ENCODE results near the gene PCDH15. TPM values are rescaled to one million over a fixed set of nuclear protein-coding genes. Genes with fewer than 3 reads are reported as not detected.

The PCDH15 gene
- total RNA-seq, 1 experiment from 2014 or later = 0.61 TPM

- Histone ChIP-seq H3K27me3 (ENCODE audit: insufficient read depth, low read length) (no peaks in the 10 kb centered on the region), H2BK12ac (ENCODE audit: insufficient read length, low read depth, low read length) (no peak overlapping the region), H4K8ac (replicated peaks; ENCODE audit: insufficient read length, low read depth, low read length) (no peak overlapping the region), H2BK20ac (ENCODE audit: low read depth, low read length, poor library complexity, severe bottlenecking) (no peak overlapping the region), H2BK15ac (ENCODE audit: low read depth, low read length) (no peak overlapping the region), H3K27ac (ENCODE audit: insufficient read length, low read depth, low read length) (no peak overlapping the region), H3K4me2 (ENCODE audit: insufficient read depth, insufficient read length, low read length) (no peak overlapping the region), H3K9ac (ENCODE audit: extremely low read depth, insufficient read length, low read length) (no peak overlapping the region), H3K79me1 (ENCODE audit: insufficient read depth, low read depth, low read length, poor library complexity, severe bottlenecking) (no peaks in the 10 kb centered on the region), H4K5ac (ENCODE audit: insufficient read length, low read depth, low read length) (no peak overlapping the region), H3K56ac (ENCODE audit: insufficient read length, low read depth, low read length) (no peak overlapping the region), H3K23ac (ENCODE audit: insufficient read length, low read depth, low read length) (no peak overlapping the region), H2BK5ac (ENCODE audit: insufficient read length, low read length) (no peak overlapping the region), H3T11ph (ENCODE audit: low read length) (no peak overlapping the region), H3K4ac (ENCODE audit: low read depth, low read length) (no peak overlapping the region), H4K91ac (ENCODE audit: insufficient read length, low read depth, low read length) (no peak overlapping the region), H2AFZ (ENCODE audit: low read length) (no peak overlapping the region), H3K23me2 (ENCODE audit: insufficient read length, low read depth, low read length, poor library complexity, severe bottlenecking) (no peaks in the 10 kb centered on the region), H3K79me2 (ENCODE audit: insufficient read depth, low read length) (no peaks in the 10 kb centered on the region), H3K4me1 (ENCODE audit: insufficient read depth, low read length) (no peaks in the 10 kb centered on the region), H2AK5ac (ENCODE audit: insufficient read length, low read length) (no peak overlapping the region), H3K9me3 (ENCODE audit: control insufficient read depth, low read depth, low read length) (no peaks in the 10 kb centered on the region), H3K14ac (ENCODE audit: insufficient read depth, low read length) (no peak overlapping the region), H3K18ac (ENCODE audit: insufficient read length, low read depth, low read length) (no peak overlapping the region), H2BK120ac (ENCODE audit: low read depth, low read length, poor library complexity, severe bottlenecking) (no peak overlapping the region), H4K20me1 (ENCODE audit: control insufficient read depth, insufficient read depth, insufficient read length) (no peaks in the 10 kb centered on the region)
- Mint-ChIP-seq H3K4me1 (peaks cover 6 to 7% of the 10 kb centered on the region in 2 experiments), H3K9me3 (no peaks in the 10 kb centered on the region; a peak in 1 of 5 replicates), H3K27me3 (ENCODE audit: low read depth) (no peaks in the 10 kb centered on the region), H3K27ac (peak overlapping the region in 2 of 3 experiments; percentile 13 to 38; a peak in 3 of 7 replicates), H3K4me3 (no peak overlapping the region), H3K36me3 (ENCODE audit: insufficient read depth in 1 of 3, low read depth in 3 of 3) (no peaks in the 10 kb centered on the region)
- no peak for TF ChIP-seq CTCF (conservative IDR thresholded peaks at IDR 0.05)
- no CpG with 5 or more reads among the region's 2 CpGs for WGBS (ENCODE audit: extremely low coverage, insufficient read length, low lambda C conversion rate)
- DNase-seq = no peak
These were observed 519.0 kb downstream of the PCDH15 start for GRCh38 chr10:54282012-54282411.

Measured in H9 (cell line).